HG03378 (cell line): ENCODE results near the gene MSLN.

Experiments used
- ATAC-seq: cut with Tn5 transposase; IDR thresholded peaks from one replicate; pipeline ENCODE4 v1.9.1; 2021; ENCODE audit warnings: mild to moderate bottlenecking, moderate library complexity; ENCODE audit not compliant: unreplicated experiment

Gene MSLN

GRCh38 chr16:801584-802363 is 41.2 kb downstream of the MSLN start:
- no peak for ATAC-seq

GRCh38 chr16:802461-802860 is 41.9 kb downstream of the MSLN start:
- ATAC-seq = no peak

GRCh38 chr16:802914-803753 is 42.6 kb downstream of the MSLN start:
- no peak for ATAC-seq

GRCh38 chr16:803754-804080 is 43.2 kb downstream of the MSLN start:
- ATAC-seq = no peak

GRCh38 chr16:804193-805048 is 43.9 kb downstream of the MSLN start:
- ATAC-seq = no peak

GRCh38 chr16:805474-805873 is 44.9 kb downstream of the MSLN start:
- ATAC-seq = no peak

- peak; percentile 72 for ATAC-seq
Observed at GRCh38 chr16:807347-808084, 47.0 kb downstream of the MSLN start.

- ATAC-seq = no peak
Observed at GRCh38 chr16:808085-808386, 47.5 kb downstream of the MSLN start.

- ATAC-seq = no peak
Observed at GRCh38 chr16:813204-813915, 52.8 kb downstream of the MSLN start.

GRCh38 chr16:813916-814412 is 53.4 kb downstream of the MSLN start:
- no peak for ATAC-seq

GRCh38 chr16:814974-815373 is 54.4 kb downstream of the MSLN start:
- no peak for ATAC-seq

- ATAC-seq = no peak
Observed at GRCh38 chr16:815861-816260, 55.3 kb downstream of the MSLN start.

GRCh38 chr16:817001-817906 is 56.7 kb downstream of the MSLN start:
- no peak for ATAC-seq

GRCh38 chr16:818132-818531 is 57.6 kb downstream of the MSLN start:
- no peak for ATAC-seq
